K562 (cell line): ENCODE data around the gene ACKR1. TPM values are rescaled to one million over a fixed set of nuclear protein-coding genes. Genes with fewer than 3 reads are reported as not detected.

Experiments used
- ATAC-seq: fragments of 200-7000 bp; cut with Tn5 transposase; 3 replicates; pipeline ENCODE4 v1.9.1; 2020; ENCODE audit warnings: moderate library complexity
- BruUV-seq: library from RNA; stranded (reverse); fragments of 400-500 nt; replicated peaks from 2 replicates; lab custom pipeline; 2021; lab: Mats Ljungman, UMichigan
- CTCF ChIA-PET: fragments of 300-600 bp; formaldehyde crosslinking; extraction: SDS; loops from one replicate; lab custom pipeline; 2021; ENCODE audit warnings: low intra/inter-chr PET ratio; lab: Yijun Ruan, JAX
- POLR2A ChIA-PET: fragments of 300-600, 350-650 bp; sonication (Branson Sonifier 250); formaldehyde crosslinking; extraction: SDS; loops from one replicate; lab custom pipeline; 2021; ENCODE audit warnings: antibody characterized with exemption, inconsistent platforms; lab: Yijun Ruan, JAX
- DNase-seq, 4 experiments: peaks; one replicate each; pipeline versions ENCODE4 v3.0.0 to v3.0.0-alpha.2; 2011 to 2018; ENCODE audit warnings: low spot score in 3 of 4, mixed read lengths in 3 of 4; ENCODE audit errors: extremely low read depth in 1 of 4
- FAIRE-seq: peaks from 2 replicates; lab custom pipeline; 2011; peaks lifted over from hg19 to GRCh38; lab: Jason Lieb, UNC
- H2AFZ ChIP-seq: 2 replicates; pipeline ENCODE4 v1.6.0; 2011; ENCODE audit warnings: low read depth, low read length, control low read depth, inconsistent platforms
- H3K27ac ChIP-seq: fragments of 200-600 bp; 3 replicates; pipeline ENCODE4 v1.8.0; 2011; ENCODE audit warnings: low read depth, mild to moderate bottlenecking, control low read depth, inconsistent platforms, low read length, moderate library complexity, mixed read lengths; ENCODE audit errors: extremely low read depth
- H3K27me3 ChIP-seq, 2 experiments: fragments of 300-600 bp in 1 of 2; 2 replicates in 1 of 2; 3 replicates in 1 of 2; pipeline versions ENCODE4 v1.6.0 to v1.8.0; 2011; ENCODE audit warnings: inconsistent platforms in 2 of 2, low read length in 2 of 2, mild to moderate bottlenecking in 1 of 2, mixed read lengths in 1 of 2, moderate library complexity in 1 of 2; ENCODE audit not compliant: control insufficient read depth in 2 of 2, insufficient read depth in 2 of 2
- H3K36me3 ChIP-seq: fragments of 300-600 bp; 3 replicates; pipeline ENCODE4 v1.8.0; 2011; ENCODE audit warnings: mild to moderate bottlenecking, low read length, inconsistent platforms; ENCODE audit not compliant: control insufficient read depth, insufficient read depth
- H3K4me1 ChIP-seq, 2 experiments: fragments of 200-600 bp in 1 of 2; replicated peaks in 1 of 2; 2 replicates in 1 of 2; 3 replicates in 1 of 2; pipeline versions ENCODE4 v1.5.1 to v1.8.0; 2011; ENCODE audit warnings: inconsistent platforms in 2 of 2, low read length in 2 of 2, mild to moderate bottlenecking in 1 of 2, mixed read lengths in 1 of 2, moderate library complexity in 1 of 2; ENCODE audit not compliant: control insufficient read depth in 2 of 2, insufficient read depth in 2 of 2
- H3K4me2 ChIP-seq: 2 replicates; pipeline ENCODE4 v1.6.1; 2011; ENCODE audit warnings: low read length, control low read depth, inconsistent platforms, mixed read lengths; ENCODE audit not compliant: insufficient read depth
- H3K4me3 ChIP-seq: fragments of 200-600 bp; sonication (generic), shearing (Covaris generic); 2 replicates; pipeline ENCODE4 v1.5.1; 2016; ENCODE audit warnings: control low read depth, inconsistent platforms
- H3K79me2 ChIP-seq: fragments of 200-600 bp; 3 replicates; pipeline ENCODE4 v1.8.0; 2011; ENCODE audit warnings: low read length, inconsistent platforms; ENCODE audit not compliant: control insufficient read depth, insufficient read depth
- H3K9ac ChIP-seq, 2 experiments: 2 replicates each; pipeline versions ENCODE4 v1.6.0 to v1.6.1; 2011; ENCODE audit warnings: low read depth in 2 of 2, low read length in 2 of 2, control low read depth in 1 of 2, inconsistent platforms in 1 of 2, mild to moderate bottlenecking in 1 of 2, mixed read lengths in 1 of 2; ENCODE audit not compliant: insufficient read depth in 1 of 2
- H3K9me1 ChIP-seq: one replicate; pipeline ENCODE4 v1.6.0; 2011; ENCODE audit warnings: inconsistent platforms, mild to moderate bottlenecking, low read length, moderate library complexity; ENCODE audit not compliant: control insufficient read depth, insufficient read depth
- H3K9me3 ChIP-seq: replicated peaks from 2 replicates; pipeline ENCODE4 v1.5.1; 2011; ENCODE audit warnings: low read depth, low read length, inconsistent platforms; ENCODE audit not compliant: control insufficient read depth, insufficient read depth
- H4K20me1 ChIP-seq: replicated peaks from 2 replicates; pipeline ENCODE4 v1.6.1; 2011; ENCODE audit warnings: low read length, inconsistent platforms, mixed read lengths; ENCODE audit not compliant: control insufficient read depth, insufficient read depth
- C11orf30 ChIP-seq: fragments of 450-650 bp; IDR thresholded peaks from 2 replicates; pipeline ENCODE4 v1.6.1; 2016; ENCODE audit warnings: low read depth, mild to moderate bottlenecking
- COPS2 ChIP-seq: fragments of 450-650 bp; conservative IDR thresholded peaks from 2 replicates; pipeline ENCODE4 v1.6.1; 2016; ENCODE audit warnings: mild to moderate bottlenecking, moderate library complexity
- CREB3 ChIP-seq: fragments of 450-650 bp; conservative IDR thresholded peaks from 2 replicates; pipeline ENCODE4 v1.6.1; 2016; ENCODE audit warnings: missing genetic modification characterization, low read depth, mild to moderate bottlenecking, missing compliant biosample characterization, moderate library complexity
- FOXA3 ChIP-seq, 2 experiments: fragments of 450-650 bp in 1 of 2; sonication (generic) in 1 of 2; formaldehyde crosslinking; IDR thresholded peaks in 1 of 2; conservative IDR thresholded peaks in 1 of 2; 2 replicates each; pipeline versions ENCODE4 v1.4.0 to v1.8.0; 2020 to 2022; ENCODE audit warnings: mild to moderate bottlenecking in 2 of 2, missing genetic modification reagents in 1 of 2
- GABPA ChIP-seq: fragments of 200-800 bp; sonication (Bioruptor generic); conservative IDR thresholded peaks from 2 replicates; pipeline ENCODE4 v1.6.1; 2016; ENCODE audit warnings: low read depth, missing genetic modification characterization, missing compliant biosample characterization
- GATA2 ChIP-seq: sonication (generic); formaldehyde crosslinking; IDR thresholded peaks from 2 replicates; pipeline ENCODE4 v1.4.0; 2020; ENCODE audit warnings: mild to moderate bottlenecking, missing genetic modification reagents
- HMBOX1 ChIP-seq: sonication (generic); IDR thresholded peaks from 2 replicates; pipeline ENCODE4 v1.6.1; 2016
- LCOR ChIP-seq: sonication (generic); formaldehyde crosslinking; IDR thresholded peaks from 2 replicates; pipeline ENCODE4 v1.8.0; 2022; ENCODE audit warnings: mild to moderate bottlenecking, missing genetic modification reagents
- MEIS2 ChIP-seq: fragments of 450-650 bp; IDR thresholded peaks from 2 replicates; pipeline ENCODE4 v1.6.1; 2014; ENCODE audit warnings: mild to moderate bottlenecking; ENCODE audit not compliant: partially characterized antibody
- SAFB2 ChIP-seq: fragments of 200-400 bp; formaldehyde crosslinking; IDR thresholded peaks from 2 replicates; pipeline ENCODE4 v1.6.1; 2018; ENCODE audit warnings: borderline replicate concordance, low read length, low read depth, moderate library complexity; ENCODE audit not compliant: severe bottlenecking
- TCF7L2 ChIP-seq: fragments of 150-350 bp; IDR thresholded peaks from 2 replicates; pipeline ENCODE4 v1.6.1; 2016; ENCODE audit warnings: low read depth, mild to moderate bottlenecking, low read length, moderate library complexity
- TEAD4 ChIP-seq, 2 experiments: sonication (generic) in 1 of 2; formaldehyde crosslinking in 1 of 2; IDR thresholded peaks; 2 replicates each; pipeline versions ENCODE4 v1.6.1 to v1.8.0; 2012 to 2022; ENCODE audit warnings: borderline replicate concordance in 1 of 2, inconsistent platforms in 1 of 2, low read length in 1 of 2, mild to moderate bottlenecking in 1 of 2, missing genetic modification reagents in 1 of 2
- USF1 ChIP-seq: sonication (generic); formaldehyde crosslinking; IDR thresholded peaks from 2 replicates; pipeline ENCODE4 v1.9.0; 2022; ENCODE audit warnings: mild to moderate bottlenecking, missing genetic modification reagents
- ZNF655 ChIP-seq: fragments of 250-450 bp; sonication (Bioruptor Pico); IDR thresholded peaks from 2 replicates; pipeline ENCODE4 v1.5.0; 2021
- WGBS: fragments of 100-300 bp; shearing (Covaris generic); methylation state at CpG from one replicate; pipeline ENCODE4 v1.1.6; 2016; ENCODE audit warnings: low coverage, mixed read lengths; ENCODE audit not compliant: insufficient coverage; ENCODE audit errors: missing lambda C conversion rate; 5-methylcytosine and 5-hydroxymethylcytosine counted together
- in situ Hi-C: fragments of 300-500 bp; cut with MboI; formaldehyde crosslinking; loops from 4 replicates; pipeline ENCODE4 v1.15.0; 2018; ENCODE audit warnings: inconsistent platforms, mixed read lengths
- intact Hi-C: fragments of 100-400 bp; cut with micrococcal nuclease; formaldehyde crosslinking; loops from 2 replicates; pipeline ENCODE4 v1.14.2; 2022
- polyA plus RNA-seq, 8 experiments: library from polyadenylated mRNA; depleted of rRNA in 4 of 8; stranded (reverse) in 5 of 8; unstranded in 3 of 8; fragments of >200 nt; fragmentation: Nextera tagmentation in 2 of 8; fragmentation: Illumina TruSeq in 1 of 8; extraction: Ambion mirVana in 2 of 8; extraction: Trizol in 1 of 8; gene quantifications; 2 replicates each; pipeline versions ENCODE4 v1.2.1 to v1.2.3, GENCODE V29; 2011 to 2014; ENCODE audit warnings: inconsistent platforms in 1 of 8, missing spikeins in 1 of 8
- total RNA-seq, 7 experiments: library from RNA; depleted of rRNA in 6 of 7; stranded (reverse); fragments of >200 nt in 6 of 7; fragmentation: Illumina TruSeq in 2 of 7; extraction: Trizol in 2 of 7; gene quantifications; 2 replicates each; pipeline versions ENCODE4 v1.2.1 to v1.2.3, GENCODE V29; 2011 to 2021; ENCODE audit warnings: low replicate concordance in 1 of 7

Gene ACKR1
- total and polyA plus RNA-seq, 9 of the 15 experiments (the other 6 are each of a cell fraction or from before 2014, with no cell fraction given), result 0.07 to 0.64 (median 0.18) TPM

GRCh38 chr1:159229896-159230295 is 25.2 kb downstream of the ACKR1 start:
- H3K36me3 ChIP-seq, result no peaks in the 10 kb centered on the region
- FAIRE-seq (no peak), DNase-seq (no peak), ATAC-seq (no peak)
- ChIA-PET CTCF (no interaction called here), POLR2A (no interaction called here)
- BruUV-seq, result no TSS peak
- H3K4me3 ChIP-seq, result no peak overlapping the region
- H3K9ac ChIP-seq, result no peak overlapping the region
- no peak overlapping the region for H3K4me2 ChIP-seq
- intact Hi-C loops (no loop called here), in situ Hi-C loops (no loop called here)
- H3K9me3 ChIP-seq, result no peaks in the 10 kb centered on the region
- no peak overlapping the region for H2AFZ ChIP-seq
- no peaks in the 10 kb centered on the region for H3K79me2 ChIP-seq
- no peaks in the 10 kb centered on the region for H3K9me1 ChIP-seq
- no peaks in the 10 kb centered on the region for H3K4me1 ChIP-seq
- 0% methylated on average over 1 of the region's 1 CpG for WGBS
- H4K20me1 ChIP-seq, result no peaks in the 10 kb centered on the region
- no peaks in the 10 kb centered on the region for H3K27me3 ChIP-seq
- H3K27ac ChIP-seq, result no peak overlapping the region
- TF ChIP-seq LCOR (CRISPR knock-in tag) (no peak), ZNF655 (no peak), CREB3 (tag) (no peak), GATA2 (CRISPR knock-in tag) (no peak), MEIS2 (no peak), SAFB2 (no peak), TCF7L2 (no peak), COPS2 (no peak), C11orf30 (no peak), USF1 (CRISPR knock-in tag) (no peak), TEAD4 (IDR thresholded peaks at IDR 0.05; ENCODE audit: low read length) (no peak), TEAD4 (CRISPR knock-in tag; IDR thresholded peaks at IDR 0.05; ENCODE audit: borderline replicate concordance) (no peak), FOXA3 (CRISPR knock-in tag; conservative IDR thresholded peaks at IDR 0.05 in 1 of 2, IDR thresholded peaks at IDR 0.05 in 1 of 2) (no peak), HMBOX1 (no peak), GABPA (tag) (no peak)
